Activated effector memory CD4-positive, alpha-beta T cell treated with anti-CD3 and anti-CD28 coated beads, Interleukin-2, amount 50 U/mL, for 16 hours (primary cell): ENCODE data around the gene CNTNAP2.

Experiments
- DNase-seq: peaks from one replicate; pipeline ENCODE4 v3.0.0-alpha.2; 2020

CNTNAP2 gene

DNA sequence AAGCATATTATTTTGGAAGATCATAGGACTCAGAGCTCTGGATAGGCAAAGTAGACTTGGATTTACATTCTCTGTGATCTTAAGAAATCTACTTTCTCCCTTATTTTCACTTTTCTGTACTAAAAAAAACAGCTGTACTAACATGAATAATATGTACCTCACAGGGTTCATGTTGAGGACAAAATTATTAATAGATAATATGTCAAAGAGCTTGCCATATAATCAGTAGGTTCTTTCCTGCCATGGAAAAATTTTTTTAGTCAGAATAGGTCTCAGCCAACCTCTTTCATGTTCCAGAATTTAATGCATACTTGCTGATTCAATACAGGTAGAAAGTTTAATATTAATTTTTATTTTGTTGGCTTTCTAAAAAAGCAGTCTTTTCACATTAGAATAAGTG is 1693.7 kb downstream of the CNTNAP2 start:
- DNase-seq: no peak

DNA sequence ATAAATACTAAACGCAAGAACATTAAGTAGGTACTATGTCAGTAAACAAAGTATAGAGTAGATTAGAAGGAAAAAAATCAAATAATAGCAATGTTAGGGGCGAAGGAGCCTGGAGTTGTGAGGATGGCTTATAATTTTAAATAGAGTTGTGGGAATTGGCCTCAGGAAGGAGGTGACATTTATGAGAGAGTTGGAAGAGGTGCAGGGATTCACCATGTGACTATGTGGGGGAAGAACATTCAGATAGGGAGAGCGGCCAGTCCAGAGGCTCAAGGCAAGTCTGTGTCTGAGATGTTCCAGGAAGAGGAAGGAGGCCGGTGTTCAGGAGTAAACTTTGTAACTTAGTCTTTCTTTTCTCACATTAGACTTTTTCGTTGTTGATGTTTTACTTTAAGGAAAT is 1695.3 kb downstream of the CNTNAP2 start:
- no peak for DNase-seq

DNA sequence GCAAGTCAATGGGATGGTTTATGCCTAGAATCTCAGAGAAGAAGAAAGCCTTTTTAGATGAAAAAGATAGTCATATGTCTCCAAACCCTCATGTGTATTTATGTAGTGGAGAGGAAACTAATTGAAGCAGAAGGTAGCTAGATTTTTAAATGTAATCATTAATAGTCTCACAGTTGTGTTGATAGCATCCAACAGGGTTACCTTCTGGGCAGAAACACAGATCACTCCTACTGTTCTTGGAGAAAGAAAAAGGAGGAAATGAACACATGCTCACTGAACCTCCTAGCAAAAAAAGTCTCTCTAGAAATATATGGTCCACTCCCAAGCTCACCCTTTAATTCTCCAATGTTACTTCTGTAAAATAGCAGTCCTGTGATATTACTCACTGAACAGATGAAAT is 1696.7 kb downstream of the CNTNAP2 start:
- DNase-seq: no peak

DNA sequence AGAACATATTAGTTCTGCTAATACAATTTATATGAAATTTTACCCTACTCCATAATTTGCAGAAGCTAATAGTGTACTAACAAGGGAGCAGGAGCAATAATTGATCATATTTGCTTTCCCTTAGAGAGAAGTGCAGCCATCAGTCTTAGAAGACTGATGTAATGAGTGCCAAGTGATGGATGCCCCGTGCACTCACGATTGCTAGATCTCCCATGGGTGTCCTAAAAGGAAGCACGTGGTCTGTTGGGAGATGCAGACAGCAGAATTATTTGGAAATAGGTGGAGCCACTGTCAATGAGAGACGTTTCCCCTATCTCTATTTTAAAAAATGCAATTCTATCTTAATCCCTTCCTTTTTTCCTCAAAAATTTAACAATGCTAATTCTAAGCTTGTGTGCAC is 1701.7 kb downstream of the CNTNAP2 start:
- DNase-seq: no peak

DNA sequence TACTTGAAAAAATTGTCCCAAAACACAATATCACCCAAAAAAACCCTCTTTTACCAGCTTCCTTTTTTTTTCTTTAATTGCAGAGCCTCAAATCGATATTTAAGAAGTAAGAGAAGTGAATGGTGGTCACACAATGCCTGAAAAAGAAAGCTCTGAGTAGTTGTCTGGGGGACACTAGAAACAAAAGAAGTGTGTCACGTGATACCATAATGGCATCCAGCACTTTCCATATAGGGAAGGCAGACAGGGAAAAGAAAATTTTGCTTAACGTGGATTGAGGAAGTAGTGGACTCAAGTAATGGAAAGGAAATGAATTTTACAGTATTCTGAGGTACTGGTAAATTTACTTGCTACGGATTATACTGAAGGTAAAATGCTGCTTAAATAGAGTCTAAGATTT is 1708.1 kb downstream of the CNTNAP2 start:
- DNase-seq: no peak

DNA sequence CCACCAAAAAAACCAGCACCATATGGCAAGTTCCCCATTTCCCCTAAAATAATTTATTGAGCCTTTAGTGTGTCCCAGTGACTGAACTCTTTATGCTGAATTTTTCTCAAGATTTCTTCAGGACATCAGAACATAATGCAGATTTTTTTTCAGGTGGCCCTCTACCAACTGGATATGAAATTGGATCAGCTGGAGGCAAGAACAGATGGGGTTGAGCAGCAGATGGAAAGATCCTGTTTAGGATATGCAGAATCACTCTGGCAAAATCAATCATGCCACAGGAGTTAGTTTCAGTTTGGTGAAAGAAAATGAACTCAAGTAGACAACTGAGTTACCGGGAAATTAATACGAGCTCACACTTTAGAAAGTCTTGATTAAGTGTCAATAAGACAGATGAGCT is 1712.4 kb downstream of the CNTNAP2 start:
- no peak for DNase-seq

DNA sequence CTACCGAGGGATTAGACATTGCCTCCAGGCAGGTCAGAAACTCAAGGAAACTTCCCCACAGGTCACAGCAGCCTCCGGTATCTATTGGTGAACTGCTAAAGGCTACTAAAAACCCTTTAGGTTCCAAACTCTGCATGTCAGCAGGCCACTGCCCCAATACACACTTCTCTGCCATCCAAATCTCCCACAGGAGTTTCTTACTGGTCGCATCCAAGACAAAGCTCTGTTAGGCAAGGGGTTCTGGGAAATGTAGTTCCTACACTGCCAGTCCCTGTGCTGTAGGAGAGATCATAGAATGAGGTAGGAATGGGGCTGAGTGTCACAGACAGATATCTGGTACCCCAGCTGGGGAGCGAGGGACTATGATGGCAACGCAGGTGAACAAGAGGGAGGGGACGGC is 1717.0 kb downstream of the CNTNAP2 start:
- no peak for DNase-seq

DNA sequence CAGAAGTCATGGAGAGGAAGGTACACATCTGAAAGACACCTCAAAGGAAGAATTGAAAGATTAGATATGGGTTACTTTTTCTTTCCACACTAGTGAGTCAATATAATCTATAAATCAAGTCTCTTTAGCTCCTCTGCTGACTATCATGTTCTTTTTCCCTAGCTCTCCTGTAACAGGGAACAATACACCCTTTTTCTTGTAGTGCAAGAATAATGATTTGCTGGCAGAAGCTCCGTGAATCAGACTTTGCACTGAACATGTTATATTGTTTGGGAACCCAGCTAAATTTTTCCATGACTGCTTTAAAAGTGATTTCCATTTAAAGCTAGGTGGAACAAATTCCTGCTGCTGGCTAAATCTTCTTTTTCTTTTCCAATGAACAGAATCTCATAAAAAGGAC is 1717.4 kb downstream of the CNTNAP2 start:
- no peak for DNase-seq

DNA sequence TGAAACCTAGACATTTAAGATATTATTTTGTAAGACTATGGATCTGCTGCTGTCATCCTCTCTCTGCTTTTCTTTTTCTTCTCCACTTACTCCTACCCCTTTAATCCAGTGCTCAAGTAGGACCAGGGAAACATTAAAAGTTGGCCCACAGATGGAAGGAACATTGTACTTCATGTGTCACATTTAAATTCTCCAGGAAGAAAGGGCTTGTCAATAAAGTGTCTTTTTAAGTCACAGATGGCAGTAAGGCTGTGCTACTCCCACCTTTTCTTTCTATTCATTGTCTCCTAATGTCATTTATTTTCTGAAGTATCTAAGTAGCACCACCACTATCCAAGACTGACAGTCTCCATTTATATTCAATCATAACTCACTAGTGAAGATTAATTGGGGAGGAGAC is 1736.2 kb downstream of the CNTNAP2 start:
- no peak for DNase-seq

DNA sequence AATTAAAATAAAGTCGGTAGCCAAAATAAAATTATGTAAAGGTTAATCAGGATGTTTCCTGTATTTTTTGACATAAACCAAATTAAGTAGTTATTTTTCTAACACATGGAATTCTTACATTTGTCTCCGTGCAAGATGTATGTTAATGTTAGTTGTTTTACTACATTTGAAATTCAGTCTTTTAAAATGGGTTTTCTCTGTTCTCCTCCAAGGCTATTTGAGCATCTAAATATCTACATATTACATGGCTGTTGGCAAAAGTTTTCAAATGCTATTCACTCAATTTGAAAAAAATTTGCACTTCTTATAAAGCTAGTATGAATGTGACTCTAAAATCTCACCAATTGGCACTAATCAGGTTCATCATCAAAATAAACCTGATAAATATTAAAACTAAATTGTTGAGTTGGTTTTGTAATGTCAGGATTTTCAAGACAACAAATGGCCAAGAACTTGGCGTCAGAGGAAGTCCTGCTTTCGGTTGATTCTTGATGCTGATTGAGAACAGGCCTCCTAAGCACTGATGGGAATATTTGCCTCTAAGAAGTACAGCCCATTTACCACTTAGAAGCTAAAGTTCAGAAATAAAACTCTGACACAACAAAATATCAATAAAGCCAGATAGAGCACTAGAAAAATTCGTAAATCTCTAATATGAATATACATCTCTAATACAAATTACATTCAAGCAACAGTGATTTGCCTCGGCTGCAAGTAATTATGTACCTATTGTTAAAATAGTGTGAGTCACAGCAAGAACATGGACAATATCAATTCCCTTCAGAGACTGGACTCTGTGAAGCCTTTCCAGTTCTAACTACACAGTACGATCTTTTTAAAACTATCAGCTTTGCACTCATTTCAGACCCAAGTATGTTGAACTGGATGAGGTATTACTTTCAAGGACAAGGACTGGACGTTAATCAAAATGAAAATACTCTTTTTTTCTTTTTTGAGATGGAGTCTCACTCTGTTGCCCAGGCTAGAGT is 1740.8 kb downstream of the CNTNAP2 start:
- DNase-seq: no peak

DNA sequence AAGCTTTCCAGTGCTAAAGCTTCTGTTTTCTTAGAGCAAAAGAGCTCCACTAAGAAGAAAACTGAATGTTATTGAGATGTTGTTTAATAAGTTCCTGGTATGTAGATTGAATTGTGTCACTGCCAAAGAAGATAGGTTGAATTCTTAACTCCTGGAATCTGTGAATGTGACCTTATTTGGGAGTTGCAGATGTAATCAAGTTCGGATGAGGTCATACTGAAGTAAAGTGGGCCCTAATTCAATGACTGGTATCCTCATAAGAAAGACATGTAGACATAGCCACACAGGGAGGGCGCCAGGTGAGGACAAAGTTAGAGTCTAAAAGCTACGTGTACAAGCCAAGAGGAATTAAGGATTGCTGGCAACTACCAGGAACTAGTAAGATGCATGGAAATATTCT is 1741.8 kb downstream of the CNTNAP2 start:
- DNase-seq: no peak

DNA sequence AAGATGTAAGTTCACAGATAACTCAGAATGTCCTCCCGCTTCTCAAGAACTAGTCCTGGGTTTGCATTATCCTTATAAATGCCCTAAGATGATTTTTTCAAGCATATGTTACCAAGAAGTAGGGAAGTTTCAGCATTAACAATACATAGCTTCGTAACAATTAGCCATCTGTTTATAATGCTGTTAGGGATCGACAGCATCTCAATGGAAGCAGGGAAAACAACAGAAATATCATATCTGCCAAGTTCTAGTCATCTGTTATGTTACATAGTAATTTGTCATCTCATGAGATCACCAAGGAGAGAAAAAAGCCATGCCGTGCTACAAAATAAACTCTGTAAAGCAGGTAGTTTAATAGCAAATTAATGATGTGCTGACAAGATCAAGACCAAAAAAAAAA is 1742.4 kb downstream of the CNTNAP2 start:
- DNase-seq: no peak

DNA sequence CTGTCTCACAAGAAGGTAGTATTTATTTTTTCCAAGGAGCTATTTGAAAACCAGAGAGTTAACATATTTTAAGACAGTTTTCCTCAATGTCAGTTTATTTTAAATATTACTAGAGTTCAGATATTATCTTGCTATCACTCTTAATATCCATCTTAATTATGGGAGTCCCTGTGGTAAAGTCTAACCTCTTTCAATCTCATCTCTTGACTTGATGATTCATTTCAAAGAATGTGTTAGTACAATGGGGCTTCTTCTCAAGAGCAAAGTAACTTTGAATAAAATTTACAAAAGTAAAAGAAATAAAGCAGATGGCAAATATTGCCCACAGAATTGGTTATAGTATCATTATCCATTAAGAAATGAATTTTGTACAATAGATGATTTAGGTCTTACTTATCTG is 1742.9 kb downstream of the CNTNAP2 start:
- DNase-seq: no peak

DNA sequence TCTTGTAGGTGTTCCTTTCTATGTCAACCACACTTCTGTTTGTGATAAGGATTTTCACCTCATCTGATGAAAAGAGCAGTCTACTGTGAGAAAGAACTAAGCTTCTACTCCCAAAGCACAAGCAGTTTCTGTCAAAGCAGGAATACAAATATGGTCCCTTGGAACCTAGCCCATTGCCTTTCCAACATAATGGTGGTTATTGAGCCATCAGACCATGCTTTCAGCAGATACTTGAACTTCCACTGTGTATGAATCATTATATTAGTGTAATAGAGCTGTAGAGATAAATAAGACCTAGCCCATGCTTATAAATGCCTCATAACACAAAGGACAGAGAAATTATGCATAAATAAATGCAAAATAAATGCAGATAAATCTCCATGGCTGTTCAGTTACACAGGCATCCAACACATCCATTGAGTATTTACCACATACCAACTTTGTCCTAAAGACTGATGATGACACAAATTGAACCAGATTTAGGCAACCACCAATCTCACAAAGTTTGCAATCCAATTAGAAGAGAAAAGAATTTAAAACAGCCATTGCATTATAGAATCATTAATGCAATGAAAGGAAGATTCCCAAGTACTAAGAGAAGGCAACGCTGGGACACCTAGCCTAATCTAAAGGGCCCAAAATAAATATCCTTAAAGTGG is 1744.6 kb downstream of the CNTNAP2 start:
- no peak for DNase-seq

DNA sequence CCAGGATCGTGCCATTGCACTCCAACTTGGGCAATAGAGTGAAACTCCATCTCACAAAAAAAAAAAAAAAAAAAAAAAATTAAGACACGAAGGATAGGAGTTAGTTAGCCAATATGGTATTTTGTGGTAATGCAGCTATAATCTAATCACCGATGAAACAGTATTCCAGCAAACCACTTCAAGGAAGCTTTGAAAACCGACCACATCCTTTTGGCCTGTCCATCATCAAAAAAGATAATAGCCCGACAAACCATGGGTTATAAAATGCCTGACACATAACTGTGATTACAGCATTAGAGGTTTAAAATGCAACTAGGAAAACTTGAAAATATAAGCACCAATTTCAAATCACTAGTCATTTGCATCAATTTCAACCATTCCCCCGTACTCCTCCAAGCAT is 1745.3 kb downstream of the CNTNAP2 start:
- DNase-seq: no peak

DNA sequence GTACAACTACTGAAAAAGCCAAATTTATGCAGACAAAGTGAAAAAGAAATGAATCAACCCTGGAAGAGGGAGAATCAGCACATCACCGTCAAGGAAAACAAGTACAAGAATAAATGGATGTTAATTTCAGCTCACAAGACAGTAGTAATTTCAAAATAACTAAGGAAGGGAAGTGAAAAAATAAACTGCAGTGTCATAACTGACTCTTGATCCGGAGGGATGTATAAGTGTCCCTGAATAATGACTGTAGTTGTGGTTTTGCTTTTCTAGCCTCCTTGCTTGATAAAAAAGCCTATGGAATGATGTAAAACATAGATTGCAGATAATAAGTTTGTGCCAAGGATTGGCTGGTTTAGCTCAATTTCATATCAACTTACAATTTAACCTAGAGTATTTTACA is 1752.9 kb downstream of the CNTNAP2 start:
- DNase-seq: no peak

DNA sequence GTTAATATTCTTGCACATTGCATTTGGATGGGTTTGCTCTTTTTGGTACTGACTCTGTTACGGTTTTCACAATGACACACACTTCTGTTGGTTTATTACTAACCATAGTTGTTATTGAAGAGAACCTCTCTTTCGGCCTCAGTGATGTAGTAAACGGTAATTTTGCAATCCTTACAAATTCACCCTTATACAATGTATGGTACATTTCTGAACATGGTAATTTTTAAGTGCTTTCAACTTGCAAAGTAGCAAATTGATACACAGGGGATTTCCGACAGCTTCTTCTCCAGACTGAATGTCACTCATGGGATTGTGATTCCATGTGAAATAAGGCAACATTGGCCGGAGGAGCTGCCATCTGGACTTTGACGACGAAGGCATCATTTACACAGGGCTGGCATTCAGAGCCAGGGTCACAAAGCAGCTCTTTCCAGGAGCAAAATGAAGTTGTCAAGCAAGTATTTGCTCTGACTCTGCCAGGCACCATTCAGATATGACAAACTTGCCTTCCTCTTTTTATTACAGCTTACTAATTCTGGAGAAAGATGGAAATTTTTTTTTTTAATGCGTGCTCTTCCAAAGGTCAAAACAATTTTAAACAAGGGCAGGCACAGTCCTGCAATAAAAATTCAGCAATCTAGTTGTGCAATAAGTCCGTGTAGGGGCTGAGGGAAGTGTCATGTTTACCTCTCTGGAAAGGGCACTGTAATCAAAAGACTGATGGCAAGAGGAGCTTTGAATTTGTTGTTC is 1762.5 kb downstream of the CNTNAP2 start:
- DNase-seq: no peak

DNA sequence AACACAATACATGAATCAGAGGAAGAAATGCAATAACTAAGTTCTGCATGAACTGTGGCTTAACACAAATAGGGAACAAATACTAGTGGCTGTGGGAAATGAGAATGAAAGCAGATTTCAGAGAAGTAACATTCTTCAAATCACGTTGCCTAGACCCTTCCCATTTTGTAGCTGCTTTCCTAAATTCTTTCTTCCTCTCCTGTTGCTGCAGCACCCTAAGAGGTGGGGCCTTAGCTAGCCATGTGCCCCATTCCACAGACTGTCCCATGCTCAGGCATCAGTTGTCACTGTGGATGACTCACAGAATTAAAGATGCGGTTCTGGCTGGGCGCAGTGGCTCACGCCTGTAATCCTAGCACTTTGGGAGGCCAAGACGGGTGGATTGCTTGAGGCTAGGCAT is 1769.3 kb downstream of the CNTNAP2 start:
- no peak for DNase-seq

DNA sequence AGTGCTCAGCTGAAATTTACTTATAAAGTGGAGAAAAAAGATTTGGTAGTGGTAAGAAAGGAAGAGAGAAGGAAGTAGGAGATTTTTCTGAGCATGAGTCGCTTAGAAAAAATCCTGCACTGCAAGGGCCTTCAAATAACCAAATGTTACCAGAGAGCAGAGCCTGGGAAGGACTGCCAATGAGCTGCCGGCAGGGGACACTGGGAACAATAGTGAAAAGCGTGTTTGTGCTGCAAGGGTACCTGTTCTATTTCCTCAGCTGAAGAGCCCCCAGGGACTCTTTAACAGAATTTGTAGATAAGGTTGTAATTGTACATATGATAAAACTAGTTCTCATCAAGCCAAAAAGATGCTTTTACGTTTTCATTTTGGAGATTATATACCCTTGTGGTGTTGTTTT is 1777.7 kb downstream of the CNTNAP2 start:
- DNase-seq: no peak

DNA sequence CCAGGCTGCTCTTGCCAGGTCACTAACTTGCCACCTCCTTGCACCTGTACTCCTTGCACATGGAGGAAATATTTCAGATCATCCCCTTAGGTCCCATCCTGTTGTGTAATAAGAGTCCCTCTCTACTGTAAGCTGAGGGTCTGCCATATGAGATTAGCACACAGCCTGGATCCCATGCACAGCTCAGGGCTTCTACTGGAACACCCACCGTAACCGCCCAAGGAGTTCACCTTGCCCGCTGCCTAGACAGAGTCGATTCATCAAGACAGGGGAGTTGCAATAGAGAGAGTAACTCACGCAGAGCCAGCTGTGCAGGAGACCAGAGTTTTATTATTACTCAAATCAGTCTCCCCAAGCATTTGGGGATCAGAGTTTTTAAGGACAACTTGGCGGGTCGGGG is 1779.5 kb downstream of the CNTNAP2 start:
- no peak for DNase-seq

DNA sequence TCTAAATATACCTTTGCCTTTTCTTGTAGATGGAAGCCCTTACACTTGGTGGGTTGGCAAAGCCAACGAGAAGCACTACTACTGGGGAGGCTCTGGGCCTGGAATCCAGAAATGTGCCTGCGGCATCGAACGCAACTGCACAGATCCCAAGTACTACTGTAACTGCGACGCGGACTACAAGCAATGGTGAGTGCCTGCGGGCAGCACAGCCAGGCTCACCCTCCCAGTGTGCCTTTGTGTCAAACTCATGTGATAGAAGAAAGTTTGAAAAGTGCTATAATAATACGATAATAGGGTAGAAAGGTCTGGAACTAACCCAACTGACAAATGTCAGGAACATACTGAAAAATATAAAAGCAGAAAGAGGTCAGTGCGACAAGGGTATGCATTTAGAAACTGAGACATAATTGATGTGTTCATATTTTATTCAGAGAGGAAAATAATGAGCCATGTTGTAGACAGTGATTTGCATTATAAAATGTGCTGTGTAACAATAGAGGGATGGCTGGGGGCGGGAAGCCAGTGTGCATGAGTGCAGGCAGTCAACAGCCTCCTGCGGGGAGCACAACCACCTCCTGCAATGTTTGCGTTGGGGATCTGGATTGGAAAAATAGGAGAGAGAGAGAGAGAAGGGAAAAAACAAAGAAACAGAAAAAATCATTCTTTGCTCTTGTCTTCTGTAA is 1787.1 kb downstream of the CNTNAP2 start:
- no peak for DNase-seq

DNA sequence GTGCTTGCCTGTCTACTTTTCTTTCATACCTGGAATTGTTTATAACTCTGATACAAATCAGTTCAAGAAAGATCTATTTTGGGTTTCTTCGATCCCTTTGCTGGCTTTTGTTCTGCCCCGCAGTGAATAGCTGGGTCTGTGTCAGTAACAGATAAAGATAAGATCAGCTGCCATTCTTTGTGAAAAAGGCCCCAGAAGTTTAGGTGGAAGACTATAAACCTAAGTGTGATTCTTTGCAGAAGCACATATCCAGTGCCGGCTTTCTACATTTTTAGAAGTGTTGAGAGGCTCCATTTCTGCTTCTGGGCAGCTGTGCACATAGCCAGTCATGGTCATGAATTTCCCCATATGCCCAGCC is 1787.6 kb downstream of the CNTNAP2 start:
- DNase-seq: no peak
